Natural killer cell (primary cell): Measurements from ENCODE around the gene RAD21L1. TPM values are rescaled to one million over a fixed set of nuclear protein-coding genes. Genes with fewer than 3 reads are reported as not detected.

ENCODE experiments used
- ATAC-seq, 3 donors: fragments of 150-1000 bp in 2 of 3; fragments of 200-7000 bp in 1 of 3; cut with Tn5 transposase; 1 replicate in 1 of 3; 2 replicates in 2 of 3; pipeline ENCODE4 v1.10.0; 2021; ENCODE audit warnings: mild to moderate bottlenecking in 2 of 3, moderate library complexity in 2 of 3
- DNase-seq, 2 donors: peaks; one replicate each; pipeline versions ENCODE4 v3.0.0 to v3.0.0-alpha.2; 2013 to 2021; ENCODE audit warnings: mixed read lengths in 1 of 2
- H3K27ac ChIP-seq: one replicate; pipeline ENCODE4 v1.5.1; 2013; ENCODE audit warnings: mild to moderate bottlenecking, low read length
- H3K27me3 ChIP-seq: one replicate; pipeline ENCODE4 v1.6.1; 2013; ENCODE audit warnings: low read length; ENCODE audit not compliant: control insufficient read depth, insufficient read depth
- H3K36me3 ChIP-seq: one replicate; pipeline ENCODE4 v1.6.1; 2013; ENCODE audit warnings: low read length; ENCODE audit not compliant: control insufficient read depth, insufficient read depth
- H3K4me1 ChIP-seq: one replicate; pipeline ENCODE4 v1.6.1; 2013; ENCODE audit warnings: low read length; ENCODE audit not compliant: control insufficient read depth, insufficient read depth
- H3K4me3 ChIP-seq: one replicate; pipeline ENCODE4 v1.5.1; 2013; ENCODE audit warnings: low read length
- H3K9me3 ChIP-seq: one replicate; pipeline ENCODE4 v1.6.1; 2013; ENCODE audit warnings: low read length; ENCODE audit not compliant: control insufficient read depth, insufficient read depth
- H3K27ac Mint-ChIP-seq, 2 donors: one replicate each; pipeline ENCODE4 v1.8.0; 2022; ENCODE audit warnings: mild to moderate bottlenecking in 2 of 2, mixed read lengths in 2 of 2, moderate library complexity in 1 of 2
- H3K27me3 Mint-ChIP-seq, 2 donors: one replicate each; pipeline ENCODE4 v1.8.0; 2022; ENCODE audit warnings: low read depth in 2 of 2, mixed read lengths in 2 of 2
- H3K36me3 Mint-ChIP-seq: one replicate; pipeline ENCODE4 v1.8.0; 2022; ENCODE audit warnings: mixed read lengths
- H3K4me1 Mint-ChIP-seq, 2 donors: one replicate each; pipeline ENCODE4 v1.8.0; 2022; ENCODE audit warnings: mixed read lengths in 2 of 2
- H3K4me3 Mint-ChIP-seq: one replicate; pipeline ENCODE4 v1.8.0; 2022; ENCODE audit warnings: mild to moderate bottlenecking, moderate library complexity, mixed read lengths
- H3K9me3 Mint-ChIP-seq, 2 donors: one replicate each; pipeline ENCODE4 v1.8.0; 2022; ENCODE audit warnings: mixed read lengths in 2 of 2
- CTCF ChIP-seq: fragments of 200-600 bp; IDR thresholded peaks from one replicate; pipeline ENCODE4 v1.8.0; 2022; ENCODE audit warnings: antibody characterized with exemption
- WGBS: methylation state at CpG from one replicate; pipeline ENCODE4 v1.1.7; 2013; ENCODE audit warnings: missing lambda C conversion rate; ENCODE audit not compliant: insufficient coverage; 5-methylcytosine and 5-hydroxymethylcytosine counted together
- intact Hi-C: fragments of 100-400 bp; cut with micrococcal nuclease; formaldehyde crosslinking; loops from one replicate; pipeline ENCODE4 v1.14.2; 2022
- total RNA-seq, 4 donors: library from RNA; stranded (reverse); fragments of 120-200 nt in 1 of 4; gene quantifications; one replicate each; pipeline versions ENCODE4 v1.2.3 to v1.2.4, GENCODE V29; 2013 to 2022

Gene RAD21L1
- total RNA-seq, 3 donors from 2014 or later (not counting 1 experiment from before 2014, with no cell fraction given): not detected

- no peaks in the 10 kb centered on the region for H3K9me3 Mint-ChIP-seq
- no peaks in the 10 kb centered on the region for H3K27me3 ChIP-seq
- no peaks in the 10 kb centered on the region for H3K9me3 ChIP-seq
- H3K27ac Mint-ChIP-seq: no peak overlapping the region
- 94% methylated on average over 18 of the region's 18 CpGs for WGBS
- no peak for TF ChIP-seq CTCF
- intact Hi-C loops: no loop called here
- peaks cover 12% of the 10 kb centered on the region for H3K4me1 ChIP-seq
- H3K4me1 Mint-ChIP-seq: peaks cover 7% of the 10 kb centered on the region in 2 donors
- ATAC-seq (no peak), DNase-seq (no peak)
- H3K36me3 Mint-ChIP-seq: no peaks in the 10 kb centered on the region
- peaks cover 0 to 2% of the 10 kb centered on the region in 2 donors for H3K27me3 Mint-ChIP-seq
- no peak overlapping the region for H3K4me3 ChIP-seq
- H3K4me3 Mint-ChIP-seq: no peak overlapping the region
- no peaks in the 10 kb centered on the region for H3K36me3 ChIP-seq
- no peak overlapping the region for H3K27ac ChIP-seq
These were observed 74.4 kb downstream of the RAD21L1 start for GRCh38 chr20:1300083-1300840.

GRCh38 chr20:1301031-1301529 is 75.2 kb downstream of the RAD21L1 start:
- no peaks in the 10 kb centered on the region for H3K9me3 ChIP-seq
- ATAC-seq: no peak
- WGBS: 66% methylated on average over 8 of the region's 9 CpGs
- no peaks in the 10 kb centered on the region for H3K36me3 ChIP-seq
- H3K4me1 ChIP-seq: peaks cover 12% of the 10 kb centered on the region
- TF ChIP-seq CTCF: no peak
- no peak overlapping the region for H3K4me3 Mint-ChIP-seq
- no peaks in the 10 kb centered on the region for H3K9me3 Mint-ChIP-seq
- peak in 1 of 2 donors; percentile 64 for DNase-seq
- peaks cover 7% of the 10 kb centered on the region in 2 donors for H3K4me1 Mint-ChIP-seq
- no peak overlapping the region for H3K4me3 ChIP-seq
- peak overlapping the region in 1 of 2 donors; percentile 66 for H3K27ac Mint-ChIP-seq
- intact Hi-C loops: no loop called here
- no peak overlapping the region for H3K27ac ChIP-seq
- no peaks in the 10 kb centered on the region for H3K36me3 Mint-ChIP-seq
- H3K27me3 ChIP-seq: no peaks in the 10 kb centered on the region
- peaks cover 0 to 2% of the 10 kb centered on the region in 2 donors for H3K27me3 Mint-ChIP-seq

GRCh38 chr20:1302685-1303541 is 77.1 kb downstream of the RAD21L1 start:
- Mint-ChIP-seq H3K9me3 (no peaks in the 10 kb centered on the region), H3K27ac (no peak overlapping the region), H3K4me1 (peaks cover 7% of the 10 kb centered on the region in 2 donors), H3K4me3 (no peak overlapping the region), H3K27me3 (peaks cover 0 to 2% of the 10 kb centered on the region in 2 donors), H3K36me3 (no peaks in the 10 kb centered on the region)
- Histone ChIP-seq H3K36me3 (no peaks in the 10 kb centered on the region), H3K9me3 (no peaks in the 10 kb centered on the region), H3K27me3 (no peaks in the 10 kb centered on the region), H3K27ac (no peak overlapping the region), H3K4me1 (peaks cover 12% of the 10 kb centered on the region), H3K4me3 (no peak overlapping the region)
- DNase-seq: no peak
- TF ChIP-seq CTCF: no peak
- intact Hi-C loops: no loop called here
- 86% methylated on average over 12 of the region's 12 CpGs for WGBS
- peak in 1 of 3 donors; percentile 12 for ATAC-seq
